Peyer's patch (tissue), 4 donors: ENCODE data around the gene NDUFC2. TPM values are rescaled to one million over a fixed set of nuclear protein-coding genes. Genes with fewer than 3 reads are reported as not detected.
A peak's percentile ranks its signal among the peaks of the same experiment; 100 is the strongest.
"Not testable (repeated sequence)": the region's sequence is repeated elsewhere in the genome, so short reads cannot be mapped to it uniquely, and the experiment has no call there.

Experiments used
- DNase-seq, 3 donors: peaks; one replicate each; pipeline ENCODE4 v3.0.0-alpha.2; 2017 to 2019
- H3K27ac ChIP-seq, 4 donors: fragments of 200-600 bp; sonication (generic); one replicate each; pipeline ENCODE4 v1.5.1; 2016 to 2019
- H3K27me3 ChIP-seq, 2 donors: fragments of 200-600 bp; sonication (generic); one replicate each; pipeline ENCODE4 v1.5.1; 2019
- H3K36me3 ChIP-seq, 3 donors: fragments of 200-600 bp; sonication (generic); one replicate each; pipeline ENCODE4 v1.5.1; 2016 to 2019
- H3K4me1 ChIP-seq, 4 donors: fragments of 200-600 bp; sonication (generic); one replicate each; pipeline ENCODE4 v1.5.1; 2016 to 2019
- H3K4me3 ChIP-seq, 4 donors: fragments of 200-600 bp; sonication (generic); 1 replicate in 3 of 4; 2 replicates in 1 of 4; pipeline ENCODE4 v1.5.1; 2016 to 2019; ENCODE audit warnings: mild to moderate bottlenecking in 1 of 4
- H3K9me3 ChIP-seq, 4 donors: fragments of 200-600 bp; sonication (generic); one replicate each; pipeline ENCODE4 v1.5.1; 2016 to 2019; ENCODE audit warnings: mild to moderate bottlenecking in 1 of 4
- CTCF ChIP-seq, 6 experiments: fragments of 450-650 bp in 4 of 6; fragments of 200-600 bp in 2 of 6; sonication (generic) in 1 of 6; IDR thresholded peaks; one replicate each; pipeline ENCODE4 v1.5.1; 2017 to 2019; ENCODE audit warnings: antibody characterized with exemption in 6 of 6, mild to moderate bottlenecking in 3 of 6, moderate library complexity in 1 of 6
- POLR2A ChIP-seq, 2 donors: fragments of 450-650 bp; IDR thresholded peaks; one replicate each; pipeline ENCODE4 v1.5.1; 2017; ENCODE audit warnings: antibody characterized with exemption in 2 of 2, mild to moderate bottlenecking in 2 of 2, moderate library complexity in 2 of 2
- total RNA-seq, 4 donors: library from RNA; depleted of rRNA; stranded (reverse); fragments of >200 nt; gene quantifications; one replicate each; pipeline ENCODE4 v1.1.0, GENCODE V29; 2016

The NDUFC2 gene
- total RNA-seq, 4 donors from 2014 or later, result 47.0 to 159 (median 117) TPM

- no peaks in the 10 kb centered on the region for H3K9me3 ChIP-seq
- DNase-seq, result no peak
- H3K27me3 ChIP-seq, result no peaks in the 10 kb centered on the region
- TF ChIP-seq POLR2A (IDR thresholded peaks at IDR 0.05) (no peak), CTCF (IDR thresholded peaks at IDR 0.05) (no peak)
- H3K27ac ChIP-seq, result no peak overlapping the region
- peaks cover 0 to 12% (median 0%) of the 10 kb centered on the region in 4 donors for H3K4me1 ChIP-seq
- H3K36me3 ChIP-seq, result no peaks in the 10 kb centered on the region
- peak overlapping the region in 1 of 4 donors; percentile 58 for H3K4me3 ChIP-seq
Measured at GRCh38 chr11:78046486-78046854, 33.2 kb downstream of the NDUFC2 start.

DNA sequence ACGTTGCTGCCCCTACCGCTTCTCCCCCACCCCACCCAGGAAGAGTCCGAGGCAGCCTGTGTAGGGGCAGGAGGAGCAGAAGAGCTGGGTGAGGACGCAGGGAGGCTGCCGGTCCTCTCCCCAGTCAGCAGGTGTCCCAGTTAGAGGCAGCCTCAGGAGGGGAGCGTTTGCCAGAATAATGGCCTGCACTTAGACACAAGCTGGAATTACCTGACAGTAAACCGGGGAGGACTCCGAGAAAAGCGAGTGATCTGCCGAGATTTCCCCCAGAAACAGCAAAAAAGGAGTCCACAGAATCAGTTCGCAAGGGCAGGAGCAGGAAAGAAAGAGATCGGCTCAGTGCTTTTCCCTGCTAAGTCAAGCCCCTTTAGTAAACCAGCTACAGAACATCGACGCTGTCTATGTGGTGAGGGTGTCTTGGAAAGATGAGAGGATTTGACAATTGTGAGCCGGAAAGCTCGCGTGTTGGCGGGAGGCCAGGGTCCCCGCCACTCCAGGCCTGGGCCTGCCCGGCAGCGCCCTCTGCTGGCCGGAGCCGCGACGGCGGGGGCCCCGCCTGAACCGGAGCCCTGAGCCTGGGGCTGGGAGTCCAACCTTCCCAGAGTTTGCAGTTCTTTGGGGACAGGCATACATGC lies 33.7 kb downstream of the NDUFC2 start:
- TF ChIP-seq CTCF (IDR thresholded peaks at IDR 0.05) (peak; percentile 72 to 99 (median 96)), POLR2A (IDR thresholded peaks at IDR 0.05) (peak in 1 of 2 donors; percentile 17)
- H3K27ac ChIP-seq, result peak overlapping the region; percentile 31 to 79 (median 42)
- peak; percentile 54 to 90 (median 89) for DNase-seq

DNA sequence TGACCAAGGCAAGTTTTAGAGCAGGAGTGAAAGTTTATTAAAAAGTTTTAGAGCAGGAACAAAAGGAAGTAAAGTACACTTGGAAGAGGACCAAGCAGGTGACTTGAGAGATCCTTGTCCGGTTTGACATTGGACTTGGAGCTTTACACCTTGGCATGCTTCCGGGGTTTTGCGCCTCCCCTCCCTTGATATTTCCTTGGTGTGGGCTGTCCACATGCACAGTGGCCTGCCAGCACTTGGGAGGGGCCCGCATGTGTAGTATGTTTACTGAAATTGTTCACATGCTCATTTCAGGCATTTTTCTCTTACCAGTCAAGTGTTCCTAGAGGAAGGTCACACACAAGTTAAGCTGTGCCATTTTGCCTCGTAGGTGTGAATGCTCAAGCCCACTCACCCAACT lies 35.0 kb downstream of the NDUFC2 start:
- Histone ChIP-seq H3K4me1 (peaks cover 0 to 23% (median 4%) of the 10 kb centered on the region in 4 donors), H3K9me3 (no peaks in the 10 kb centered on the region), H3K36me3 (no peaks in the 10 kb centered on the region), H3K4me3 (no peak overlapping the region), H3K27me3 (no peaks in the 10 kb centered on the region), H3K27ac (peak overlapping the region in 3 of 4 donors; percentile 24 to 72 (median 32))
- TF ChIP-seq POLR2A (IDR thresholded peaks at IDR 0.05), result no peak
- TF ChIP-seq CTCF (IDR thresholded peaks at IDR 0.05), result no peak
- DNase-seq, result peak in 2 of 3 donors; percentile 77 to 81

More for the DNA sequence above, 33.7 kb downstream of the NDUFC2 start:
- Histone ChIP-seq H3K4me1 (peaks cover 0 to 12% (median 0%) of the 10 kb centered on the region in 4 donors), H3K4me3 (peak overlapping the region; percentile 25 to 58 (median 42)), H3K9me3 (no peaks in the 10 kb centered on the region), H3K36me3 (no peaks in the 10 kb centered on the region), H3K27me3 (no peaks in the 10 kb centered on the region)

DNA sequence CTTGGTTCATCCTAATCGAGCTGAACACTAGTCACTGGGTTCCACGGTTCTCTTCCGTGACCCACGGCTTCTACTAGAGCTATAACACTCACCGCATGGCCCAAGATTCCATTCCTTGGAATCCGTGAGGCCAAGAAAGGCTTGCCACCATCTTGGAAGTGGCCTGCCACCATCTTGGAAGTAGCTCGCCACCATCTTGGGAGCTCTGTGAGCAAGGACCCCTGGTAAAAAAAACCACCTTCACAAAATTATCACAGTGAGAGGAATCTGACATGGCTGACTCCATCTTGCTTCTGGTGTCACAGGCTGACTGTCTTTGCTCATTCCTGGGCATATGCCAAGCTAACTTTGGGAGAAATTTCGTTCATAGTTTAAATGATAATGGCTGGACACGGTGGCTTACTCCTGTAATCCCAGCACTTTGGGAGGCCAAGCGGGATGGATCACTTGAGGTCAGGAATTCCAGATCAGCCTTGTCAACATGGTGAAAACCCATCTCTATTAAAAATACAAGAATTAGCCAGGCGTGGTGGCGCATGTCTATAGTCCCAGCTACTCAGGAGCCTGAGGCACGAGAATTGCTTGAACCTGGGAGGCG lies 37.7 kb downstream of the NDUFC2 start:
- Histone ChIP-seq H3K9me3 (no peaks in the 10 kb centered on the region), H3K27me3 (no peaks in the 10 kb centered on the region), H3K4me1 (peaks cover 0 to 30% (median 5%) of the 10 kb centered on the region in 4 donors), H3K4me3 (no peak overlapping the region), H3K36me3 (no peaks in the 10 kb centered on the region), H3K27ac (no peak overlapping the region)
- no peak for DNase-seq
- TF ChIP-seq POLR2A (IDR thresholded peaks at IDR 0.05) (no peak), CTCF (IDR thresholded peaks at IDR 0.05) (no peak)

DNA sequence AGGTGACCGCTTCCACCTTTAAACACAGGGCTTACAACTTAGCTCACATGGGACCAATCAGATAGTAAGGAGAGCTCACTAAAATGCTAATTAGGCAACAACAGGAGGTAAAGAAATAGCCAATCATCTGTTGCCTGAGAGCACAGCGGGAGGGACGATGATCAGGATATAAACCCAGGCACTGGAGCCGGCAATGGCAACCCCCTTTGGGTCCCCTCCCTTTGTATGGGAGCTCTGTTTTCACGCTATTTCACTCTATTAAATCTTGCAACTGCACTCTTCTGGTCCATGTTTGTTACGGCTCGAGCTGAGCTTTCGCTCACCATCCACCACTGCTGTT lies 38.3 kb downstream of the NDUFC2 start:
- peaks cover 0 to 28% (median 5%) of the 10 kb centered on the region in 4 donors for H3K4me1 ChIP-seq
- H3K27ac ChIP-seq, H3K9me3 ChIP-seq, H3K36me3 ChIP-seq, H3K4me3 ChIP-seq, DNase-seq, H3K27me3 ChIP-seq: not testable (repeated sequence)

- Histone ChIP-seq H3K4me3 (no peak overlapping the region), H3K9me3 (no peaks in the 10 kb centered on the region), H3K36me3 (no peaks in the 10 kb centered on the region), H3K27me3 (no peaks in the 10 kb centered on the region), H3K4me1 (peaks cover 0 to 23% (median 5%) of the 10 kb centered on the region in 4 donors), H3K27ac (no peak overlapping the region)
- no peak for TF ChIP-seq POLR2A (IDR thresholded peaks at IDR 0.05)
- TF ChIP-seq CTCF (IDR thresholded peaks at IDR 0.05), result no peak
- DNase-seq, result no peak
Measured at GRCh38 chr11:78040691-78041379, 38.8 kb downstream of the NDUFC2 start.
